Measurements from ENCODE around the gene SYNDIG1L.

Gene SYNDIG1L

GRCh38 chr14:74429221-74429691 is 3.2 kb upstream of the SYNDIG1L start:
- no peak for DNase-seq

GRCh38 chr14:74427651-74428050 is 1.6 kb upstream of the SYNDIG1L start:
- no peak for DNase-seq

GRCh38 chr14:74425525-74426201 is 347 bp downstream of the SYNDIG1L start:
- no peak for DNase-seq

- DNase-seq = no peak
Observed at GRCh38 chr14:74424606-74425005, 1.4 kb downstream of the SYNDIG1L start.

- no peak for DNase-seq
Observed at GRCh38 chr14:74423246-74423645, 2.8 kb downstream of the SYNDIG1L start.

GRCh38 chr14:74421981-74422380 is 4.0 kb downstream of the SYNDIG1L start:
- DNase-seq = no peak

GRCh38 chr14:74419086-74419485 is 6.9 kb downstream of the SYNDIG1L start:
- DNase-seq = no peak

- DNase-seq = no peak
Observed at GRCh38 chr14:74418031-74418430, 8.0 kb downstream of the SYNDIG1L start.

- no peak for DNase-seq
Observed at GRCh38 chr14:74417611-74418010, 8.4 kb downstream of the SYNDIG1L start.

- DNase-seq = no peak
Observed at GRCh38 chr14:74417201-74417600, 8.8 kb downstream of the SYNDIG1L start.

- DNase-seq = no peak
Observed at GRCh38 chr14:74415115-74415437, 10.9 kb downstream of the SYNDIG1L start.

GRCh38 chr14:74414403-74415114 is 11.5 kb downstream of the SYNDIG1L start:
- no peak for DNase-seq

GRCh38 chr14:74413627-74414026 is 12.4 kb downstream of the SYNDIG1L start:
- no peak for DNase-seq

GRCh38 chr14:74412753-74413152 is 13.3 kb downstream of the SYNDIG1L start:
- no peak for DNase-seq

- no peak for DNase-seq
Observed at GRCh38 chr14:74411671-74412070, 14.3 kb downstream of the SYNDIG1L start.

GRCh38 chr14:74409441-74409840 is 16.6 kb downstream of the SYNDIG1L start:
- DNase-seq = no peak

GRCh38 chr14:74408870-74409269 is 17.1 kb downstream of the SYNDIG1L start:
- no peak for DNase-seq

GRCh38 chr14:74407801-74408154 is 18.2 kb downstream of the SYNDIG1L start:
- DNase-seq = no peak

- DNase-seq = no peak
Observed at GRCh38 chr14:74407021-74407800, 18.8 kb downstream of the SYNDIG1L start.

GRCh38 chr14:74405663-74406062 is 20.3 kb downstream of the SYNDIG1L start:
- DNase-seq = no peak

- DNase-seq = no peak
Observed at GRCh38 chr14:74404435-74404834, 21.6 kb downstream of the SYNDIG1L start.

- DNase-seq = no peak
Observed at GRCh38 chr14:74403619-74404417, 22.2 kb downstream of the SYNDIG1L start.

Measured in NCI-H226 (cell line).